K562 (cell line): ENCODE data around the gene SMIM21. TPM values are rescaled to one million over a fixed set of nuclear protein-coding genes. Genes with fewer than 3 reads are reported as not detected.

Source experiments
- ATAC-seq: fragments of 200-7000 bp; cut with Tn5 transposase; 3 replicates; pipeline ENCODE4 v1.9.1; 2020; ENCODE audit warnings: moderate library complexity
- BruUV-seq: library from RNA; stranded (reverse); fragments of 400-500 nt; replicated peaks from 2 replicates; lab custom pipeline; 2021; lab: Mats Ljungman, UMichigan
- CTCF ChIA-PET: fragments of 300-600 bp; formaldehyde crosslinking; extraction: SDS; loops from one replicate; lab custom pipeline; 2021; ENCODE audit warnings: low intra/inter-chr PET ratio; lab: Yijun Ruan, JAX
- POLR2A ChIA-PET: fragments of 300-600, 350-650 bp; sonication (Branson Sonifier 250); formaldehyde crosslinking; extraction: SDS; loops from one replicate; lab custom pipeline; 2021; ENCODE audit warnings: antibody characterized with exemption, inconsistent platforms; lab: Yijun Ruan, JAX
- DNase-seq, 4 experiments: peaks; one replicate each; pipeline versions ENCODE4 v3.0.0 to v3.0.0-alpha.2; 2011 to 2018; ENCODE audit warnings: low spot score in 3 of 4, mixed read lengths in 3 of 4; ENCODE audit errors: extremely low read depth in 1 of 4
- FAIRE-seq: peaks from 2 replicates; lab custom pipeline; 2011; peaks lifted over from hg19 to GRCh38; lab: Jason Lieb, UNC
- H2AFZ ChIP-seq: 2 replicates; pipeline ENCODE4 v1.6.0; 2011; ENCODE audit warnings: low read depth, low read length, control low read depth, inconsistent platforms
- H3K27ac ChIP-seq: fragments of 200-600 bp; 3 replicates; pipeline ENCODE4 v1.8.0; 2011; ENCODE audit warnings: low read depth, mild to moderate bottlenecking, control low read depth, inconsistent platforms, low read length, moderate library complexity, mixed read lengths; ENCODE audit errors: extremely low read depth
- H3K27me3 ChIP-seq, 2 experiments: fragments of 300-600 bp in 1 of 2; 2 replicates in 1 of 2; 3 replicates in 1 of 2; pipeline versions ENCODE4 v1.6.0 to v1.8.0; 2011; ENCODE audit warnings: inconsistent platforms in 2 of 2, low read length in 2 of 2, mild to moderate bottlenecking in 1 of 2, mixed read lengths in 1 of 2, moderate library complexity in 1 of 2; ENCODE audit not compliant: control insufficient read depth in 2 of 2, insufficient read depth in 2 of 2
- H3K36me3 ChIP-seq: fragments of 300-600 bp; 3 replicates; pipeline ENCODE4 v1.8.0; 2011; ENCODE audit warnings: mild to moderate bottlenecking, low read length, inconsistent platforms; ENCODE audit not compliant: control insufficient read depth, insufficient read depth
- H3K4me1 ChIP-seq, 2 experiments: fragments of 200-600 bp in 1 of 2; replicated peaks in 1 of 2; 2 replicates in 1 of 2; 3 replicates in 1 of 2; pipeline versions ENCODE4 v1.5.1 to v1.8.0; 2011; ENCODE audit warnings: inconsistent platforms in 2 of 2, low read length in 2 of 2, mild to moderate bottlenecking in 1 of 2, mixed read lengths in 1 of 2, moderate library complexity in 1 of 2; ENCODE audit not compliant: control insufficient read depth in 2 of 2, insufficient read depth in 2 of 2
- H3K4me2 ChIP-seq: 2 replicates; pipeline ENCODE4 v1.6.1; 2011; ENCODE audit warnings: low read length, control low read depth, inconsistent platforms, mixed read lengths; ENCODE audit not compliant: insufficient read depth
- H3K4me3 ChIP-seq: fragments of 200-600 bp; sonication (generic), shearing (Covaris generic); 2 replicates; pipeline ENCODE4 v1.5.1; 2016; ENCODE audit warnings: control low read depth, inconsistent platforms
- H3K79me2 ChIP-seq: fragments of 200-600 bp; 3 replicates; pipeline ENCODE4 v1.8.0; 2011; ENCODE audit warnings: low read length, inconsistent platforms; ENCODE audit not compliant: control insufficient read depth, insufficient read depth
- H3K9ac ChIP-seq, 2 experiments: 2 replicates each; pipeline versions ENCODE4 v1.6.0 to v1.6.1; 2011; ENCODE audit warnings: low read depth in 2 of 2, low read length in 2 of 2, control low read depth in 1 of 2, inconsistent platforms in 1 of 2, mild to moderate bottlenecking in 1 of 2, mixed read lengths in 1 of 2; ENCODE audit not compliant: insufficient read depth in 1 of 2
- H3K9me1 ChIP-seq: one replicate; pipeline ENCODE4 v1.6.0; 2011; ENCODE audit warnings: inconsistent platforms, mild to moderate bottlenecking, low read length, moderate library complexity; ENCODE audit not compliant: control insufficient read depth, insufficient read depth
- H3K9me3 ChIP-seq: replicated peaks from 2 replicates; pipeline ENCODE4 v1.5.1; 2011; ENCODE audit warnings: low read depth, low read length, inconsistent platforms; ENCODE audit not compliant: control insufficient read depth, insufficient read depth
- H4K20me1 ChIP-seq: replicated peaks from 2 replicates; pipeline ENCODE4 v1.6.1; 2011; ENCODE audit warnings: low read length, inconsistent platforms, mixed read lengths; ENCODE audit not compliant: control insufficient read depth, insufficient read depth
- DACH1 ChIP-seq: fragments of 450-650 bp; IDR thresholded peaks from 2 replicates; pipeline ENCODE4 v1.6.1; 2018; ENCODE audit not compliant: partially characterized antibody
- SPI1 ChIP-seq: IDR thresholded peaks from 2 replicates; pipeline ENCODE4 v1.6.1; 2011; ENCODE audit warnings: low read depth, low read length, control low read depth, borderline replicate concordance
- ZNF507 ChIP-seq: conservative IDR thresholded peaks from 2 replicates; pipeline ENCODE4 v1.6.1; 2017; ENCODE audit warnings: missing genetic modification characterization, missing compliant biosample characterization
- whole genome bisulfite sequencing: fragments of 100-300 bp; shearing (Covaris generic); methylation state at CpG from one replicate; pipeline ENCODE4 v1.1.6; 2016; ENCODE audit warnings: low coverage, mixed read lengths; ENCODE audit not compliant: insufficient coverage; ENCODE audit errors: missing lambda C conversion rate; 5-methylcytosine and 5-hydroxymethylcytosine counted together
- in situ Hi-C: fragments of 300-500 bp; cut with MboI; formaldehyde crosslinking; loops from 4 replicates; pipeline ENCODE4 v1.15.0; 2018; ENCODE audit warnings: inconsistent platforms, mixed read lengths
- intact Hi-C: fragments of 100-400 bp; cut with micrococcal nuclease; formaldehyde crosslinking; loops from 2 replicates; pipeline ENCODE4 v1.14.2; 2022
- polyA plus RNA-seq, 8 experiments: library from polyadenylated mRNA; depleted of rRNA in 4 of 8; stranded (reverse) in 5 of 8; unstranded in 3 of 8; fragments of >200 nt; fragmentation: Nextera tagmentation in 2 of 8; fragmentation: Illumina TruSeq in 1 of 8; extraction: Ambion mirVana in 2 of 8; extraction: Trizol in 1 of 8; gene quantifications; 2 replicates each; pipeline versions ENCODE4 v1.2.1 to v1.2.3, GENCODE V29; 2011 to 2014; ENCODE audit warnings: inconsistent platforms in 1 of 8, missing spikeins in 1 of 8
- total RNA-seq, 7 experiments: library from RNA; depleted of rRNA in 6 of 7; stranded (reverse); fragments of >200 nt in 6 of 7; fragmentation: Illumina TruSeq in 2 of 7; extraction: Trizol in 2 of 7; gene quantifications; 2 replicates each; pipeline versions ENCODE4 v1.2.1 to v1.2.3, GENCODE V29; 2011 to 2021; ENCODE audit warnings: low replicate concordance in 1 of 7
- TF ChIP-seq, protein P1 (sequence below): fragments of 450-650 bp; IDR thresholded peaks from 2 replicates; pipeline ENCODE4 v1.7.0; 2016; ENCODE audit warnings: borderline replicate concordance

SMIM21 gene
- total and polyA plus RNA-seq, 9 of the 15 experiments (the other 6 are each of a cell fraction or from before 2014, with no cell fraction given), result not detected

DNA sequence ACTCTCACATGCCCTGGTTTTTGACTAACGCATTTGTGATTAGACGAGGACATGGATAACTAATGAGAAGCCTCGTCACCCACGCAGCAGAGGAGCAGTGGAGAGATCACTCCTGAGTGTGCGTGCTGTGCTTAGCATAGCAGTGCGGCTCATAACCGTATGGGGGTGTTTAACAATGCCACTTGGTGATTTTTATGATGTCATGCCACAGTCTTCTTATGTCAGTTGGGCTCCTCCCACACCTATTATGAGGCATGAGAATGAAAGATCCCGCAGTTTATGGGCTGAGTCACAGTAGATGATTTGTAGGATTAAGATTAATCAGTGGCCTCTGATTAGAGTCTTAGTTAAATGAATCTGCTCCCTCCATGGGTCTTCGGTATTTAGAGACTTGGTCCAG is 2.5 kb upstream of the SMIM21 start (continued):
- TF ChIP-seq SPI1, result no peak
- TF ChIP-seq DACH1, result no peak
- no peak for TF ChIP-seq ZNF507 (tag)

DNA sequence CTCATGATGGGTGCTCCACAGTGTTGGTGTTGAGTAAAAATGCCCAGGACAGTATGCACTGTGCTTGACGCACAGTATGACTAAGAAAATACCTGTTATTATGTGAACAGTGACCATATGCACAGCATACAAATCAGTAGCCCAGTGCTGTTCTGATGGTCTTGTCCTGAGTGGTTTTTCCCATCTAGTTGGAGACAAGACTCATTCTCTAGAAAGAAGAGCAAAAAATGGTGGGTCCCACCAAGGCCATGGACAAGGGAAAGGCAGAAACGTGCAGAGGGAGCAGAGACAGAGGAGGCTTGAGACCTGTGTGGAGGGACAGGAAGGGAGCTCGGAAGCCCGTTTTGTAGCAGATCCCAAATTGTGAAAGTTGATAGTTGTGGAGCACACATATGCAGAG is 987 bp upstream of the SMIM21 start:
- Histone ChIP-seq H3K4me2 (no peak overlapping the region), H3K9ac (no peak overlapping the region), H3K79me2 (no peaks in the 10 kb centered on the region), H2AFZ (no peak overlapping the region), H3K4me3 (no peak overlapping the region), H3K4me1 (no peaks in the 10 kb centered on the region), H3K27ac (no peak overlapping the region), H3K9me3 (no peaks in the 10 kb centered on the region), H3K36me3 (no peaks in the 10 kb centered on the region), H3K27me3 (peaks cover 0 to 14% of the 10 kb centered on the region in 2 experiments; a peak in 2 of 5 replicates), H4K20me1 (no peaks in the 10 kb centered on the region), H3K9me1 (no peaks in the 10 kb centered on the region)
- DNase-seq, result no peak
- intact Hi-C loops, result no loop called here
- FAIRE-seq, result no peak
- ATAC-seq, result no peak
- in situ Hi-C loops, result no loop called here
- WGBS, result 0% methylated on average over 4 of the region's 4 CpGs
- POLR2A ChIA-PET, result no interaction called here
- BruUV-seq, result no TSS peak
- CTCF ChIA-PET, result no interaction called here
- TF ChIP-seq, protein P1, sequence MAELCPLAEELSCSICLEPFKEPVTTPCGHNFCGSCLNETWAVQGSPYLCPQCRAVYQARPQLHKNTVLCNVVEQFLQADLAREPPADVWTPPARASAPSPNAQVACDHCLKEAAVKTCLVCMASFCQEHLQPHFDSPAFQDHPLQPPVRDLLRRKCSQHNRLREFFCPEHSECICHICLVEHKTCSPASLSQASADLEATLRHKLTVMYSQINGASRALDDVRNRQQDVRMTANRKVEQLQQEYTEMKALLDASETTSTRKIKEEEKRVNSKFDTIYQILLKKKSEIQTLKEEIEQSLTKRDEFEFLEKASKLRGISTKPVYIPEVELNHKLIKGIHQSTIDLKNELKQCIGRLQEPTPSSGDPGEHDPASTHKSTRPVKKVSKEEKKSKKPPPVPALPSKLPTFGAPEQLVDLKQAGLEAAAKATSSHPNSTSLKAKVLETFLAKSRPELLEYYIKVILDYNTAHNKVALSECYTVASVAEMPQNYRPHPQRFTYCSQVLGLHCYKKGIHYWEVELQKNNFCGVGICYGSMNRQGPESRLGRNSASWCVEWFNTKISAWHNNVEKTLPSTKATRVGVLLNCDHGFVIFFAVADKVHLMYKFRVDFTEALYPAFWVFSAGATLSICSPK, result no peak
